LoVo (cell line): Measurements from ENCODE around the gene PGM5.
"Not testable (repeated sequence)": the region's sequence is repeated elsewhere in the genome, so short reads cannot be mapped to it uniquely, and the experiment has no call there.

ENCODE experiments used
- DNase-seq: peaks from one replicate; pipeline ENCODE4 v3.0.0-alpha.2; 2016; ENCODE audit warnings: low spot score

PGM5 gene

DNA sequence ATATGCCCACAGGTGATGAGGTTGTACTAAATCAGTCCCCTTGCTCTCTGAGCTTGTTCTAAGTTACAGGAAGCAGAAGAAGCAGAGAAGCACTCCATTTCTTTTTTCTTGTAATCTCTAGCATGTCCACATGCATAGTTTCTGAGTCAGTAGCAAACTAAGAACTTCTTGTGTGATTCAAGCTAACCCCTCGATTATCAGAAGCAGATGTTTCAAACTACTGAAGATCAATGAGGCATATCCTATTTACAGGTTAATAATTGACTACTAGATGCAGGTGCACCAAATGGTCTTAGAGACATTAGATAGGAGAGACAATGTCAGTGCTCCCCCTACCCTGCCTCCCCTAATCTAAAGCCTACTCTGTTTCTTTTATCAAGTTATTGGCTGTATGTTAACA, 21.3 kb downstream of the PGM5 start:
- DNase-seq, result not testable (repeated sequence)

DNA sequence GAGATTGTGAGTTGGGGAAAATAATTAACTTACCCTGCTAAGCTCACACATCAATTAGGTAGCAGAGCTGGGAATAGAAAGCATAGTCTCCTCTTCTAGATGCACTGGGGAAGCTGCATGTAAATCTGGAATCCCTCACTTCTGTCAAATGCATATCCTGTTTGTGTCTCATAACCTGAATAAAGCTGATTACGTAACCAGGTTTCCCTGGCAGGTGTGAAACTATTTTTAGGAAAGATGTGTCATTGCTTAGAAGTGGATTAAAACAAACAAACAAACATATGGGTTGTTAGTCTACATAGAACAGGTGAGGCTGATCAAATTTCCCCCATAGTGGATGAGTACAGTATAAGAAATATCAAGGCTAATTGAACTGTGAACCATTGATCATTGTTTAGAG, 27.5 kb downstream of the PGM5 start:
- not testable (repeated sequence) for DNase-seq

DNA sequence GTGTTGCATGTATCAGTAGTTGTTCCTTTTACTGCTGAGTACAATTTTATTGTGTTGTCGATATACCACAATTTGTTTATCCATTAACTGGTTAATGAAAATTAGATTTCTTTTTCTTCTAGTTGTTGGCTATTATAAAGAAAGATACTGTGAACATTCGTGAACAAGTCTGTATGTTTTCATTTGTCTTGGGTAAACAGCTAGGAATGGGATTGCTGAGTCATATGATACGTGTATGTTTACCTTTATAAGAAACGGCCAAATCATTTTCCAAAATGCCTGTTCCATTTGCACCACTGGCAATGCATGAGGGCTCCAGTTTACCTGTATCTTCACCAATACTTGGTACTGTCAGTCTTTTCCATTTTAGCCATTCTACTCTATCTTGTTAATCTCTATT, 33.1 kb downstream of the PGM5 start:
- not testable (repeated sequence) for DNase-seq

DNA sequence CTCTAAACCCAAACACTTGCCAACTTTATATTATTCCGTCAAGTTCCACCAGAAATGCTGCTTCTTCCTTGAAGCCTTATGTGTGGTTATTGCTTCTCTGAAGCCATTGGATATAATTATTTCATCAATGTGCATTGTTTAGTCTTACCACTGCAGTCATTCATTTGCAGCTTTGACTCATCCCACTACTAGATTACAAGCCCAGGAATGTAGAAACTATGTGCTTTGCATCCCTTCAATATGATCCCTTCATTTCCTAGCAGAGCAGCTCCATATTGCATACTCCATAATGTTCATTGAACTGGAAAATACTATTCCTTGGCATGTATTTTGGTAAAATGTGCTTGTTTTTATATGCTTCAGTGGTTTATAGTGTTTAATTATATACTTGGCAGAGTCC, 34.3 kb downstream of the PGM5 start:
- not testable (repeated sequence) for DNase-seq

DNA sequence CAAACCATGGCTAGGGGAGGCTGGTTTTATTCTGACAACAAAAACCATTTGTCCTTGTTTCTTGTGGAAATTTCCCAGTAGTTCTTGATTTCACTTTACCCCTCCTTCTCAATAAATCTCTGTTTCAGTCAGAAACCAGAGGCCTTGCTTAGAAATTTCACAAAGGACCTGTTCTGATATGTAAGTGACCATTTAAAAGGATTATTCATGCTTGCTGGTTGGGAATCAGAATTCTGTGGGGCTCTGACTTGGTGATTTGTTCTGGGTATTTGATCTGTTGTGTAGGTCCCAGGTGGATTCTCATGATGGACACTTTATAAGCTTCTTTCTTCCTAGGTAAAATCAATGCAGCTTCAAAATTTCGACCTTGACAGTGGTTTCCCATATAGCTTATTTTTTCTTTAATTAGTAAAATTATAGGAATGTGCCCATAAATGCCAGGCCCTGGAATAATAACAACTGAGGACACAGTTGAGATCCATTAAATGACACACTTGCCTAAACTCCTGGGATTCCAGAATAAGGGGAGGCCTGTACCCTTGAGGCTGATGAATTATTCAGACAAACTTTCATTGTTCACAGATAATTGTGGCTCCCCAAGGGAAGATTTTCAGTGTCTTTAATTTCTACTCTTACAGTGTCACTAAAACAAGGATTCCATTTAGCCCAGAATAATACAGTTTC, 40.1 kb downstream of the PGM5 start:
- not testable (repeated sequence) for DNase-seq

DNA sequence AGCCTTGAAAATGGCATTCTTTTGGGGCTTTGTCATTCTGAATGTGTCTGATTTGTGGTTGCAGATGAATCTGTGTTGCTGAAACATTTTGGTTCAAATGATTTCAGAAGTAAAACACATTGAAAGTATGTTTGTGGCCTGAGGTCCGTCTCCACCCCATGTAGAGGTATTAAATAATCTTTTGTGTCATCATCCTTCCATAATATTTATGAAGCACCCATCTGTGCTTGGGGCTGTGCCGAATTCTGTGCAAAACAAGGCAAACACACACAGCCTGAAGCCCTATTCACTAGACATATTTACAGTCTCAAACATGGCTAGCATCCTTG, 40.6 kb downstream of the PGM5 start:
- DNase-seq, result not testable (repeated sequence)

DNA sequence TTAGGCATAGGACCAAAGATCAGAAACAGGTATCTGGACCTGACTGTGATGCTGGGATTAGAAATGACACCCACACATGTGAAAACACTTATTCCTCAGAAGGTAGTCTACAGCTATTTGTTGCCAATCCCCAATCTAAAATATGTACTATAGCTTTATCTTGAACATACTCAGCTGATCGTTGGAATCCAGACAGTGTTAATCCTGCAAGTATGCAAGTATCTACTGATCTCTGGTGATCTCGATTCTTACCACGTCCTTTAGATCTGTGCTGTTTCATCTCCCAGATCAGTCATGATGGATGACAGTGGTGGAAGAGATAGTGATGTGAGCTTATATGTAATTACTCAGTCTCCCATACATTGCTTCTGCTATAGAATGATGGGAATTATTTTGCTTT, 41.4 kb downstream of the PGM5 start:
- DNase-seq, result not testable (repeated sequence)

DNA sequence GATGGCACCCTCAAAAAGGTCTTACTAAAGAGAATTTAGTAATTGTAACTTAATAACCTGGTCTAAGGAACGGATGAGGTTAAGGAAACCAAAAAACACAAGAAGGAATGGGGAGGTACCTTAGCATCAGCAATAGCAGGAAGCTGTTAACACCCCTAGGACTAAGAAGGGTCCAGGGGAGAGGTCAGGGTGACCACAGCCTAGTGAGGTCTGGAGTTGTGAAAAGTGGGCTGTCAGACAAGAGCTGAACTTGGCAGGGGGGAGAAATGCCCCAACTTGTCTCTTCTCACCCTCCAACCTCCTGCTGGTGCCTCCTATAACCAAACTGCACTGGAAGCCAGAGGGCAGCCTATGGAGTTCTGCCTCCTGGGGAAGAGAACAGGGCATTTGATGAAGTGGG, 41.9 kb downstream of the PGM5 start:
- DNase-seq, result not testable (repeated sequence)

DNA sequence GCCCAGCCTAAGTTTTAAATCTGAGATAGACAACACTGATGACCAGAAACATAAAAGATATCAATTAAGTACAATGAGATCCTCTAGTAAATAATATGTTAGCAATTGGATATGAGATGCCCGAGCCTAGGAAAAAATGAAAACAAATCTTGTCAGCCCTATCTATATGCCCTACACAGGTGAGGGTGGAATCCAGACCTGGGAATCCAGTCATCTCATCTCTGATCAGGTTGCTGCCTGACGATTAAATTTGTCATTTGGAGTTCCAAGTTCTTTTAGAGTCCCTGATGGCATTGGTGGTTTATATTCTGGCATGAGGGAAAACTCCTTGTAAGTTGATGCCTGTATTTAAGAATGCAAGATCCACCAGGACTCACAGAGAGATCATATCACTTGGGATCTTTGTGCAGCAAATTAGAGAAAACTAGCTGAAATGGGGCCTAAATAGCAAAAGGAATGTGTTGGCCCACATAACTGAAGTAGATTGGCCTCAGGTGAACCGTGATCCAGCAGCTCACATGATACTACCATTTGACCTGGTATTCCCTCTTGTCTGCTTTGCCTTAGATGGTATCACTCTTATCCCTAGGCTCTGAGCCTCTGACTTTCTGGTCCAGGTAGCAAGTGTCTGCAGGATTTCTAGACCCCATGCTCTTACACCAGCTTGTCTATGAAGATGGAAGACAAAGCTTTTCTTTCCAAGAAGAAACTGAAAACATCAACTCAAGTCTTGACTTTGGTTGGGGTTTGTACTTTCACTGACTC, 48.2 kb downstream of the PGM5 start:
- DNase-seq, result not testable (repeated sequence)

DNA sequence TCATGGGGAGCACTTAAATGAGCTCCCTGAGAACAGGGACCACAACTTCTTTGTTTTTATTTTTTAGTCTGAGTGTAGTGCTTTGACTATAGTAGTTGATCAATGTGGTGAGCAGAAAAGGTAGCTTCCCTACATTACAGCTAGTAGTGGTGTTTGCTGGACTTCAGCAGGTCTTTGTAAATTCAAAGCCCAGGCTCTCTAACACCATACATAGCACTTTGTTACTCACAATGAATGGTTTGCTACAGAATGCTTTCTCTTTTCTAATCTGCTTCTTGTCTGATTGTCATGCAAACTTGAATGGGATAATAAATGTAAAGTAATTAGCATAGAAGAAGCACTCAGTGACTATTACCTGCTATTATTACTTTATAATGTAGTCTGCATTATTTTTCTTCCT, 55.5 kb downstream of the PGM5 start:
- not testable (repeated sequence) for DNase-seq

DNA sequence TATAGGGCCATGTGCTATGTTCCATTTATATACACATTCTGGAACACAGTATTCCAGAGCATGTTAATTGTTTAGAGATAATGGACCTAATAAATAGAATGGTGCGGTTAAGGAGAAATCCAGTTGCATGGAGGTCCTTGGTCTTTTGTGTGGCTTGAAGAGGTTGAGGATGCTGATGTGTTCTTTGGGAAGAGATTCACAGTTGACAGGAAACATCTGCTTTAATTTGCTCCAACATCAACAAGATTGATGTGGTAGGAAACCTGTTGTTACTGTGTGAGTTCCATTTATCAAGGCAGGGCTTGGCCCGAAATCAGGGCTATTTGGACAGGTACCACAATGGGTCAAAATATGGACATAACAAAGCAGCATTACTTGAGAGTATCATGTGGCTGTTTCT, 56.3 kb downstream of the PGM5 start:
- DNase-seq, result not testable (repeated sequence)

DNA sequence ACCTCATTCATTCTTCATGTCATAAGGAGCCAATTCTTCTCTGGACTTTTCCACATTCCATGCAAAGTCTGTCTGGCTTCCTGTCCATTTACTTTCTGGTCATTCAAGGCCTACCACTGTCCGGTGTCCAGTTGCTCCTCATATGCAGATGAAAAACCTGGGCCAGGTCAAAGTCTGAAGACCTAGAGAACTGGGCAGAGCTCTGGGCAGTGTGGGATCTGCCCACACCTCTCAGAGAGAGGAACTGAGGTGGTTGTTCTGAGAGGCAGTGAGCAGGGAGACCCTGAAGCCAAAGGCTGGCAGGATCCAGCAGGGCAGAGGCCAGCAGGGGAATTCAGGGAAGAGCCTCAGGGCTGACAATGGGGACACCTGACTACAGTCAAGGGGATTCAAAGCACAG, 58.7 kb downstream of the PGM5 start:
- not testable (repeated sequence) for DNase-seq

DNA sequence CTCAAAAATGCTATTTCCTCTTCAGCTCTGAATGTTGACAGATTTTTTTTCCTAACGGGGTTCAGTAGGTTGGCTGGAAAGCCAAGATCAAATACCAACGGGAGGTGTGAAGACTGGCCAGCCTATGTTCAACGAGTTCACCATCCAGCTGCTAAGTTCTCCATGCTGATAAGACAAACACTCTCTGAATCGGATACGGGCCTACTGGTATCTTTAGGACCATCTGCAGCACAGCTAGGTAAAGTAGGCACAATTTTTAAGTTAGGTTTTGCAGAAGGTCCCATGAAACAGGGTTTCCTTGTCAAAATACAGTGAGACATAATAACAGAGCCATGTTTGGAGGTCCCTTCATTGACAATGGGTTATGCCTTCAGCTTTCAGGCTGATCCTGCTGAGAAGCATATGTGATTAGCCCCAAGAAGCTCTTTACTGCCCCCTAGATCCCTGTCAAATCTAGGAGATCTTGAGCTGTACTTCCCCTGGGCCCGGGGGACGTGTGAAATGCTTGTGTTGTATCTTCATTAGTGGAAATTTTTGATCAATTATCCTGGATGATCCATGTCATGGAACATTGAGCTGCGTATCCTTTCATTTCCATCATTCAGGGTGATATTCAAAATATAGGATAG, 60.6 kb downstream of the PGM5 start:
- DNase-seq, result no peak

DNA sequence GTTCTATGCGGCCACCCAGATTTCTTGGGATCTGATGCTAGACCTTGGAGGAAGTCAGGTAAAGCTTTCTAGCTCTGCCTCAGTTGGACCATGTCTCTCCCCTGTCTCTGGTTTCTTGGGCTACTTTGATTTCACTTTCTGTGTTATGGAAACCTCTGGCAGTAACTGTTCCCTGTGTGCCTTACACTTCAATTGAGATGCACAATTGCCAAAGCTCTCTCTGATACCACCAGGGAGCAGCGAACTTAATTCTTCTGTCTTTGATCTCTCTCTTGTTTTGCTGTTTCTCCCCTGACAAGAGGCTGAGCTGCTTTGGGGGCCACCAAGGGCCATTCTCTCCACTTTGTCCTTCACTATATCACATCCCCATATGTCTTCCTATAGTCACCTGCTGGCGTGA, 61.4 kb downstream of the PGM5 start:
- no peak for DNase-seq

DNA sequence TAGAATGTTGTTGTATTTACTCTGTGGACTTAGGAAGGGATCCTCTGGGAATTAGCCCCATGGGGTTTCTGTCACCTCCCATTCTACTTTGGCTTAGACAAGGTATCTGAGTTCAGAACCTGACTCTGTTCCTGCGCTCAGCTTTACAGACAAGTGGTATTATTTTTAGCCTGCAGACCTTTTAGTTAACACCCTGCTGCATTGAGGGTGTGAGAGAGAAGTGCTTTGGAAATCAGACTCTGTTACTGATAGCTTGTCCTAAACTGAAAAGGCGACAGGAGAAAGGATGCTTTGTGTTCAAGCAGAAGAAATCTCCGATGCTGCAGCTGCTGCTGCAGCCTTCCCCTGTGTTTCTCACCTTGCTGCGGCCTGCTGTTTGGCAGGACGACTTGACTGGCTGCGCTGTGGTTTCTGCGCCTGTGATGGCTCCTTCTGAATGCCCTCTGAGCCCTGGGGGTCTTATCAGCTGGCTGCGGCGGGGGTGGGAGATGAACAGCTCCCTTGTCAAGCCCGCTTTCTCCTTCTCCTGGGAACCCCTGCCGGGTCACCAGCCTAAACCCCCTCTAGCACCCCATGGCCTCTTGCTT, 61.9 kb downstream of the PGM5 start:
- DNase-seq, result no peak

DNA sequence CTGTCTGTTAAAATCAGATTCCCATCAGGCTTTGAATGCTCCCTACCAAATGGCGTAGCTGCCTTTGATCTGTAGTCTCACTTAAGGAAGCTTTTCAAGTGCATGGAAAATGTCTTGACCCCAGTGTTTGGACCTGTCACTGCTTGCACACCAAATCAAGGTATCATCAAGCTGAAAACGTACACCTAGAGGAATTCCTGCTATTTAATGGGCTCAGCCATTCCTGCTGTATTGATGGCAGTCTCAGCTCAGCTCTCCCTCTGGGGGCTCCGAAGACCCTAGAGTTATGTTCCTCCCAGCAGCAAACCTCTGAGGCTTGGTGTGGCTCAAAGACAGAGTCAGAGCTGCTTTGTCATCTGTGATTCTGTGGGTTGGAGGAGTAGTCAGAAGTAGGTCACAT, 63.5 kb downstream of the PGM5 start:
- DNase-seq, result no peak

DNA sequence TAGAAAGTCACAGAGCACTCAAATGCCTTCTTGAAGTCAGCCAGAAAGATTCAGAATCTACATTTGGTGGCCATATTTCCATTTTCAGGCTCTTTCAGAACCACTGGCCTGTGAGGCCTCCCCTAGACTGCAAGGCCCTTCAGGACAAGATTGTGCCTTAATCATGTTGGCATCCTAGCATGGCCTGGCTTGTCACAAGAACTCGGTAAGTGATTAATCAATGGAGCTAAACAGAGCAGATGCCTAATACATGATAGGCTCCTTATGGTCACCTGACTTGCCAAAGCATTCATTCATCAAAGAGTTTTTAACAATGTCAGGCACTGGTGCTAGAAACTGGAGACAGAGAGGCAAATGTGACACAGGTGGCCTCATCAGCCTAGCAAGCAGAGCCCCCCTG, 70.3 kb downstream of the PGM5 start:
- no peak for DNase-seq

DNA sequence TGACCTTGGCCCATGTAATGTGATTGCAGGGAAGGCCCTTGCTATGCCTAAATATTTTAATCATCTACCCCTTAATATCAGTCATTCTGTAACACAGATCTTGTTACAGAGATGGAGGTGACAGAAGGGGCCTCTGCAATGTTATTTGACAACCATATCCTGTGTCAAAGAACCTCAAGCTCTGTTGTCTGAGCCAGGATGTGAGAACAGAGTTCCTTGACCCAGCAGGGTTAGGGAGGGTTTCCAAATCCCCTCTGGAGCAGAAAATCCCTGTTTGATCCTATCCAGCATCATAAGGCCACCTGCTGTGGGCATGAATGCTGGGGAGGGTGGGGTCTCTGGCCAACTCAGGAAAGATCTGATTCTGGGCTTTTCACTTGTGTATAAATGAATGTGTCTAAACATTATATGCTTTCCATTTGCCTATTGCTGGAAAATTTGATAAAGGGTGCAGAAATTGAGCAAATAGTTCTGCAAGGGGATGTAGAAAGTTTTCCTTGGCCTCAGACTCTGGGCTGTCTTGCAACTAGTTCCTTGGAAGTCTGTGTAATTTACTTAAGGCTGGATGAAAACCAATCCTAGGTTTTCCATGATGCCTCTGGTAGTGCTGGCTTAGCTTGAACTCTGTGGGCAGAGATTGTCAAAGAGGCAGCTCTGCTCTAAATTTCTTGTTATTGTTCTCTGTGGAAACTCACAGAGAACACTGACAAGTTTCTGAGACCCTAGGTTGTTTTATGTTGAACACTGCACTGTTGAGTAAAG, 71.0 kb downstream of the PGM5 start:
- no peak for DNase-seq

DNA sequence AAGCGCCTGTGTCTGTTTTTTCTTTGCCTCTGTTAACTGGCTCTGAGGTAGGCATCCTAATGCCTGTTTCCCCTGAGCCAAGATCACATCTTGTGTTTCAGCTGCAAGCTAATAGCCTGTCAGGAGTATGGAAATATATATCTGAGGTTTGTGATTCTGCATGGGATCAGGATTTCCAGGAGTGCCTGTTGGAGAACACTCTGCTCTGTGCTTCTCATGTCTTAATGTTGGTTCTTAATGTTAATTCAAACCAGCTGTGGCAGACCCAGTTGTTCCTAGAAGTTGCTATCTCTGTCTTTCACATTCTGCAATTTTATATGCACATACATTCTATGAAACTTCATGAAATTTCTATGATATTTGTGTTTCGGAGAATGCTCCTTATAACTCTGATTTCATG, 72.1 kb downstream of the PGM5 start:
- DNase-seq, result no peak

DNA sequence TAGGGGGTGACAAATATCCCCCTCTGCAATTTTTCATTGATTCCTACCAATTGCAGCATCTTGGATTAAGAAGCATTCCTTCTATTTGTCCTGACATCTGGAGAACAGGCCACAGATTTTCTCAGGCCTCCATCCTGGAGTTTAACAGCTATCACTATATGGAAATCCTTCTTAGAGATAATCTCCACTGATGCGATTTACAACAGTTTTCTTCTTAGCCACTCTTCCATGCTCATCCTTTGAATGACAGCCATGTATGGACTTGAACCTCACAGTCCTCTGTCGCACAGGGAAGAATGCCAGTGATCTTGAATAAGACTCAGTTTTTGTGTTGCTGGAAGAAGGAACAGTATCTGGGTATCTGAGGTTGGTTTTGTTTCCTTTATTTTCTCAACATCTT, 73.2 kb downstream of the PGM5 start:
- no peak for DNase-seq

DNA sequence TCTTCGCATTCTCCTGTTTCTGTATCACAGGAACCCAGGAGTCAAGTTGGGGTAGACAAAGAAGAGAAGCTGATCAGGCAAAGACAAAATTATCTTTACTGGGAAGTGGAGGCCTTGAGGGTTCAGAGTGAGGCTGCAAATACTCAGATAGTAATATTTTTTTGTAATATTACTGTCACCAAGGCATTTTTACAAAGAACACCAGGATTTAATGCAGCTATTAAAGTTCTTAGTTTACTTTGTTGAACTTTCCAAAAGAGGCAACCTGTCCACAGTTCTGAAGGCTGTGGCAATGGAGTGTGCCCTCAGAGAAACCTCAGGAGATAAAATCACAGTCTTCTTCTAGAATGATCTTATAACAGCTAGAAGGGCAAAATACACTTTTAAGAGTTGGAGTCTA, 74.9 kb downstream of the PGM5 start:
- DNase-seq, result no peak

DNA sequence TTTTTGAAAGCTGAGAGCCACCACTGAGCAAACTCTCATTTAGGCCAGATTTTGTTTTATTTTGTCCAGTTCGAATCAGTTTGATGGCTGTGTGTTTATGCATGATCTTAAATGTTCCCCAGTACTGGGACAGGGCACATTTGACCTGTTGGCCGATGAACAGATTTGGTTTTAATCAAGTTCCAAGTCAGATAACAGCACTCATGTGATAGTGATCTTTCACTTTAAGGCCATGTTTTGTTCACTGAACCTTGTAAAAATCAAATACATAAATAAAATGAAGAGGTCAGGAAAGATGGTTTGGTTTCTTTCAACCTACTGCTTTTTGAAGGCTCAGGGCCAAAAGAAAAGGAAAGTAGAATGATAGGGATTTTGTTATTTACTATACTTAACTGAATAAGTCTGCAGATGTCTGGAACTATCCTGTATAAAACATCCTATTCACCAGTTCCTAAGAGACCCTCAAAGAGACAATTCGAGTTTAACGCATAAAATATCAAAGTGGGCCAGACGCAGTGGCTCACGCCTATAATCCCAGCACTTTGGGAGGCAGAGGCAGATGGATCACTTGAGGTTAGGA, 77.2 kb downstream of the PGM5 start:
- DNase-seq, result no peak
